Measurements from ENCODE around the gene SSPN.

The SSPN gene

DNA sequence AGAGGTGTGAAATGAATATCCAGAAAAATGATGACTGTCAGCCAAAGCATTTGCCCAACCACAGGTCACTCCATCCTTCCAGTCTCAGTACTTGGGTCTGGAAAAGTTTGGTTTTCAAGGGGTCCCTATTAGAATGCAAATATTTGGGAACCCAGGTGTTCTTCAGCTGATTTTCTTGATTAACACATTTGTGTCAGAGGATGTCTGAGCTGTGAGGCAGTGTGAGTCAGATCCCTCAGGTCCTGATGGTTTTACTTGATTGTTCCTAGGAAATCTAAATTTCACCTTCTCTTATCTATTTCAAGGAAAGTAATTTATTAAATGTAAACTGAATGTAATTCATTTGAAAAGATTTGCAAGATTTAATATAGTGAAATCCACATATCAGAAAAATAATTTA is 71.5 kb downstream of the SSPN start:
- DNase-seq (ENCODE audit: low read depth in 2 of 2) = no peak

DNA sequence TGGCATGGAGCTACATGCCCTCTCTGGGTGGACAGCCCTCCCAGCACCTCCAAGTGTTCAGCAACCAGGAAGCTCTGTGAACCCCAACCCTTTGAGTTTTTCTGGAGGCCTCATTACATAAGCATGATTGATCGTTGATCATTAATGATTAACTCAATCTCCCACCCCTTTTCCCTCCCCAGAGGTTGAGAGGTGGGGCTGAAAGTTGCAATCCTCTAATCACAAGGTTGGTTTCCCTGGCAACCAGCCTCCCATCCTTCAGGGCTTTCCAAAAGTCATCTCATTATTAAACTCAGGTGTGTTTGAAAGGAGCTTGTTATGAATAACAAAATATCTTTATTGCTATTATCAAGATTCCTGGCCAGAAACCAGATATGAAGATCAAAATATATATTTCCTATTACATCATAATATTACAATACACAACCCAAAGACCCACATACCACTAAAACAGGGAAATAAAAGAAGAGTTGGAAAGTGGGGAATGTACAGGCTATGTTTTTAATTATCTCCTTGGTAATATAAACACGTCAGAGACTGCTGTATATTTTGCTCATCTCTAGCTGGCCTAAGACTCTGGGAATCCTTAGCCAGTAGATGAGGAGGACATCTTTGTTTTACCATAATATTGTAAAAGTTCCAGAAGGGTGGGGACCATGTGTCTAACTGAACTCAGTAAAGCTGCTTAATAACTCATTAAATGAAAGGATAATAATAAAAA is 73.6 kb downstream of the SSPN start:
- DNase-seq (ENCODE audit: low read depth in 2 of 2) = no peak

DNA sequence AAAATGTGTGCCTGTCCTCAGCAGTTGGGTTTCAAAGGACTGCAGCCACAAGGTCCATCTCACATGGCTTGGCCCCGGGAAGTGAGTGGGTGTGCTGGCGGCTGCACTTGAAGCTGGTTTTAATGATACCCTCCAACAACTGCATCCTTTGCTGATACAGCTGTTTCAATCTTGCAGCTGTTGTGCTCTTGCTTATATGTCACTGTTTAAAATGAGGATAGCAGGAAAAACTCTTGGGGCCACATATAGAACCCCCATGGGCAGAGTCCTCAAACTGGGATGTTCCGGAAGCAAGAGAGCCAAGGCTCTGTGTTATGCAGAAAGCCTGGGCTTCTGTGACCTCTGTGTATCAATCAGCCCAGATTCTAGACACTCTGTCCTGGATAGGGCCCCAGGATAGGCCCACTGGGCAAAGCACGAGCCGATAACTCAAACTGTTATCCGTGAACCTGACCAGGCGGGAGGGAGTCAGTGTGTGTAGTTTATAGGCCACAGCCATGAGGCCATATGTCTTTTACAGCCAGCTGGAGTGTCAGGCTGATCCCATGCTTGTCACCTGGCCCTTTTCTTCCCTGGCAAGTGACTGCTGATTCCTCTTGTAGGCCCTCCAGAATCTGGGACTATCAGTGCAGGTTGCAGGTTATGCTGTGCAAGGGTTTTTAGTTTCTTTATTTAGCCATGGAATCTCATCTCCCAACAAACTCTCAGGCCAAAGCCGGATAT is 74.3 kb downstream of the SSPN start:
- DNase-seq (ENCODE audit: low read depth in 2 of 2) = no peak

DNA sequence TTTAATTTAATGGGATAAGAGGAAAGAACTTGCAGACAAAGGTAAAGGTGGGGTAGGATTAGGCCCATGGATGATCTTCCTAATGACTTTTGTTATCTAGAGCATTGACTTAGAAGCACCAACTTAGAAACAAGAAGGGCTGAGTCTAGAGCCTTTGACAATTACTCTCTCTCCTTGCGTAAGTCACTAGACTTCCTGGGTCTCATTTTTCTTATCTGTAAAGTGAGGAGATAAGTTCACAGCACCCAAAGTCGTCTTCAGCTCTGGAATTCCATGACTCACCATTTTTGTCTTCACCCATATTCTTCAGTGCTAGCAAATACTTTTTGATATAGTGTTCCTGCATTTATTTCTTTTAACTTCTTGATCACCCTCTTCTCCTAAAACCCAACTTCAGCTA is 75.7 kb downstream of the SSPN start:
- no peak for DNase-seq (ENCODE audit: low read depth in 2 of 2)

DNA sequence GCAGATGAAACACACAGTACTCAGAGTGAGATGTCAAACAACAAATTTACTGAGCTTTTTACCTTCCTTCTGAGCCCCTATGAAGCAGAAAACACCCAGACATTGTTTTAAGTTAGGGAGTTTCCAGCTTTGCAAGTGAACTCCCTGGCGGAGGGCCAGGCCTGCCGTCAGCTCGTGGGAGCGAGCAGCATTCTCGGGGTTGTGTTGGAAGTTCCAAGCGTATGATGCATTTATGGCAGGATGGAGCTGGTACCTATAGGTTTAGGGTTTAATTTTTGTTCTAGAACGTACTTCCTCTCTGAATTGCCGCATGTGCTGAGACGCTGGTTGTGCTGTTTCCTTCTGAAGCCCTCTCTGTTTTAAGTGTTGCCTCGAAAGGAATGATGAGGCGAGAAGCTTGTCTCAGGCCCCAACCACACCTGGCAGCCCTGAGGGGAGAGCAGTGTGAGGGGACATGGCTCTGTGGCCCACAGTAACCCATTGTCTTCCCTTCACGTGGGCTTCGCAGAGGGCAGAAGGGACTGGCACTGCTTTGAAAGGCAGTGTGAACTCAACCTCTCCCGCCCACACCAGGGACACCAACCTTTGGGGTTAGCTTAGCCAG is 76.6 kb downstream of the SSPN start:
- no peak for DNase-seq (ENCODE audit: low read depth in 2 of 2)

DNA sequence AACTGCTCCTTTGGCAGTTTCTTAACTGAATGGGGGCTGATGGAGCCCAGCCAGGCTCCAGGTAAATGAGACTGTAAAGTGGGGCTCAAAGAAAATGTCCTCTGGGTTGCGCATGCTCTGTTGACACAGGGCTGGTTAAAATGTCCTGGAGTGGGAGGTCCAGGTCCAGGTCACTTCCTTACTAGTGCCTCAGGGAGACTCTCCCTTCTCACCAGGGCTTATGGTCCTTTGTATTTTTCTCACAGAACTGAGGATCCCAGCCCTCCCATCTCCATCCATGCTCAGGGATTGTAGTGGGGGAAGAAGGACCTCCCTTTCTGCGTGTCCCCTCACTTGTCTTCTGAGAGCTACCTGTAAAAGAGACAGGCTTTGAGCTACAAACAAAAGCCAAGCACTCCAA is 77.5 kb downstream of the SSPN start:
- DNase-seq (ENCODE audit: low read depth in 2 of 2) = no peak

DNA sequence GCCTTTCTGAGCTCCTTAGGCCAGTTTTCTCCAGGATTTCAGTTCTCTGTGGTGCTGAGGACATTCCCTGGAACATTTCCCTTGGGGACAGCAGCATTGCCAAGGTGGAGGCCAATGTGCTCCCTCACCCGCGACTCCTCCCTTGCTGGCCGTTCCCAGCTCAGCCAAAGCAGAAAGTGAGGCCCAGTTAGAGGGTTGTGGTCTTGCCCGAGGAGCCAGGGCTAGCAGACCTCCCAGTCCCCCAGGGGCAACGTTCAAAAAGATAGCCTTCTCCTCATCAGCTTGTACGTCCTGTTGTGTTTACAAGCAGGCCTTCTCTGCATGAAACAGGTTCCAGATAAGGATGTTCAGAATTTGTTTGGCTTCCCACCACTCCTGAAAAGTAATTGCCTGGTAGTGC is 78.4 kb downstream of the SSPN start:
- no peak for DNase-seq (ENCODE audit: low read depth in 2 of 2)

DNA sequence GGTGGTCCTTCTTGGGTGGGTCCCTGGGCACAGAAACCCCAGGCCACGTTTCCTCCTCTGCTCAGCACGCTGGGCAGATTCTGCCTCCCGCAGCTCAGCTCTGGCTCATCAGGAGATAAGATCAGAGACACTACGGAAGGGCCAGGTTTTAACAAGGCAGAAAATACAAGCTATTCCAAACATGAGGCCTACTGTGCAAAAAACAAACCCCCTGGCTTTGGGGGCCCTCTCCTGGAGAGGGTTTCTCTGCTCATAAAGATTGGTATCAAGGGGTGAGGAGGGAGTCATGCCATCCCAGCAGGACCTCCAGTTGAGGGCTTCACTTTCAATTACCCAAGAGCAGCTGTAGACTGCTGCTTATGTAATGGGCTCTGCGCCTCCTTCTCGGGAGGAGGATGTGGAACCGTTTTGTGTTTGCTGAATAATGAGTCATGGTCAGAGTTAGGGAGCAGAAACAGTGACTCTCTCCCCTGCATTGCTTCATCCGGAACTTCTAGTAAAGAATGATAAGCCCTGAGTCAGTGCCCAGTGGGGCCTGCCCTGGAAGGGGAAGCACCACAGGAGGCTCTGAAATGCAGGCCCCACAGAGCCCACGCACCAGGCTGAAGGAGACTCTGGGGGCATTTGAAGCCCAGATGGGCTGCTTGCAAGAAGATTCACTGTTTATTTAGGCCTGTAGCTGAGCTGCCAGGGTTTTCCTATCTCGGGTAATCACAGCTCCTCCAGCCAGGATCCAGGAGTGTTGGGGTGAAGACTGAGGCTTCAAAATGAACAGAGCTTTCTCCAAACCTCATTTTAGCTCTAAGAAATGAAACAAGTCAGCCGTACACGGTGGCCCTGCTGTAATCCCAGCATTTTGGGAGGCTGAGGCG is 79.3 kb downstream of the SSPN start:
- DNase-seq (ENCODE audit: low read depth in 2 of 2) = no peak

DNA sequence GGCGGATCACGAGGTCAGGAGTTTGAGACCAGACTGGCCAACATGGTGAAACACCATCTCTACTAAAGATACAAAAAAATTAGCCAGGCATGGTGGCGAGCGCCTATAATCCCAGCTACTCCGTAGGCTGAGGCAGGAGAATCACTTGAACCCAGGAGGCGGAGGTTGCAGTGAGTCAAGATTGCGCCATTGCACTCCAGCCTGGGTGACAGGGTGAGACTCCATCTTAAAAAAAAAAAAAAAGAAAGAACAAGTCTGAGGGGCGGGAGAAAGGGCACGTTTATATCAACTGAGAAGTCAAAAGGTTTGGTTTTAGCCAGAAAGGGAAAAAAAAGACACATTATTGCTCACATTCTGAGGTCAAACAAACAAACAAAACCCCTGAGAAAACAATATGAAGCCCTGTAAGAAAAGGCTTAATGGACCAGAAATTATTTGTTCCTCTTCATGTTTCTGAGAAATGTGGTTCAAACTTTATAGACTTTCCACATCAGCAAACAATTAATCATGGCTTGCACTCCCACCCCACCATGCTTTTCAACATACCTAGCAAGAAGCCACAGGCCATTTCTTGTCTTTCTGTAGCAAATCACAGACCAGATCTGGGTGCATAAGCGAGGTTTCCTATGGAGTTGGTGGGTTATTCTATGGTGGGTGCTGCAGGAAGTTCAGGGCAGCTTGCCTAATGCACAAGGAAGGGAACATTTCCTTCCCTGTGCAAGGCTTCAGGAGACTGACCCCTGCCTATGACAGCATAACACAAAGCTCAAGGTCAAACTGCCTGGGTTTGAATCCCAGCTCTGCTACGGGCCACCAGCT is 80.1 kb downstream of the SSPN start:
- DNase-seq (ENCODE audit: low read depth in 2 of 2) = no peak

DNA sequence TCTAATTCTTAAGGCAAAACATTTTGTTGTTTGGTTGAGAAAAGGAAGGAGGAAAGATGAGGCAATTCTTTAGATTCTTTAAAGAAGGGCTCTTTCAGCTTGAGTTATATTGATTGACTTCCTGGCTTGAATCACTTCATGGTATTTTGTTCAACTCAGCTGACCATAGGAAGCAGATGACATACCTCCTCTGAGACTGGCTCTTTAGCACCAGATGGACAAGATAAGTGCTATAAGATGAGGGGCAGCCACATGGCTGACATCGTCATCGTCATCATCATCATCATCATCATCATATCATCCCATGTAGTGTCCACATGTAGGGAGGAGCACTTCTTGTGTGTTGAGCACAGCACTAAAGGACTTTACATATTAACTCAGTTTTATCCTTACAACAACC is 81.3 kb downstream of the SSPN start:
- no peak for DNase-seq (ENCODE audit: low read depth in 2 of 2)

DNA sequence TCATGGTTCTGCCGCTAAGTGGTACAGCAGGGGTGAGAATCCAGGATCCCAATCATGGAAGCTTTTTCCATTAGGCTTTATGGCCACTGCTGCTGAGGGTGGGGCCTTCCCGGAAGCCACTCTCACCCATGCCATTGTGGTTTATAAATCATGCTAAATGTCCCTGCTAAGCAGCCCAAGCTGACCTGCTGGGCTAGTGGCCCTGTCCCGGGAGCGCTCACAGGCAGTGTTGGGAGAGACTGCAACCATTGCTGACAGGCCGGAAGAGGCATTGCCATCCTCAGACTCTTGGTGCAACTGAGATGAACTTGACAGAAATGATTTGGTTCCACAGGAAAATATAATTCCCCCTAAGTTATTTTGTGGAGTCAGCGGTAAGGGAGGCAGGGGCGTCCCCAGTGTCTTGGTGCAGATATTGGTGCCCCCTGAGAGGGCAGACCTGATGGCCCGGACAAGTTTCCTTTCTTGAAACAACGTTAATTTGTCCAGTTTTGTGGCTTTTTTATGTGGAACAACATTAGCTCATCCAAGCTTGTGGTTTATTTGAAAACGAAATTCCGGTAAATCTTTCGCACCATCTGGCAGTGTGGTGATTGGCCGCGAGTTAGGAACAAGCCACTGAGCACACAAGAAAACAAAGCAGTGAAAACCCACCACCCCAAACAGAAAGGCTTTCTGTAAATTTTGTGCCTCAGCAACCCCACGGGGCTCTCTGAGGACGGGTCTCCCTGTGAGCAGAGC is 82.3 kb downstream of the SSPN start:
- no peak for DNase-seq (ENCODE audit: low read depth in 2 of 2)

DNA sequence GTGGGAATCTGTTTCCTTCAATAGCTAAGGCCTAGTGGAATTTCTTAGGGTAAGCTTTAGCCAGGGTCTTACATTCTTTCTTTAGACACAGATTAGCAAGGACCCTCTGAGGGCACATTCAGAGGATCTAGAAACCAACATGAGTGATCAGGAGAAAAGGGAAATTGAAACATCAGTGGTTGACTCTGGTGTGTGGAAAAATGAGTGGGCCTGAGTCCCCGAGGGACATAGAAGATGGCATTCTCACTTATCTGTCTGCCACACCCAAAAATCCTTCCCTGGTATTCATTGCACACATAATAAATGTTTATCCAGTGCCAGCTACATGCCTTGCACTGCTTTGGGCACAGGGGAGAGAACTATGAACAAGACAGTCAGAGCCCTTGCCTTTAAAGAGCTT is 82.9 kb downstream of the SSPN start:
- DNase-seq (ENCODE audit: low read depth in 2 of 2) = no peak

DNA sequence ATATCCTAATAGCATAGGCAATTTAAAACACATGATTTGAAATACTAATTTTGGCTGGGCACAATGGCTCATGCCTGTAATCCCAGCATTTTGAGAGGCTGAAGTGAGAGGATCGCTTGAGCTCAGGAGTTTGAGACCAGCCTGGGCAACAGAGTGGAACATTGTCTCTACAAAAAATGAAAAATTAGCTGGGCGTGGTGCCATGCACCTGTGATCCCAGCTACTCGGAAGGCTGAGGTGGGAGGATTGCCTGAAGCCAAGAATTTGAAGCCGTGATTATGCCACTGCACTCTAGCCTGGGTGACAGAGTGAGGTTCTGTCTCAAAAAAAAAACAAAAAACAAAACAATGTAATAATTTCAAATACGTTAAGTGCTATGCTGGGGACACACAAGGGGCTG is 83.3 kb downstream of the SSPN start:
- no peak for DNase-seq (ENCODE audit: low read depth in 2 of 2)

DNA sequence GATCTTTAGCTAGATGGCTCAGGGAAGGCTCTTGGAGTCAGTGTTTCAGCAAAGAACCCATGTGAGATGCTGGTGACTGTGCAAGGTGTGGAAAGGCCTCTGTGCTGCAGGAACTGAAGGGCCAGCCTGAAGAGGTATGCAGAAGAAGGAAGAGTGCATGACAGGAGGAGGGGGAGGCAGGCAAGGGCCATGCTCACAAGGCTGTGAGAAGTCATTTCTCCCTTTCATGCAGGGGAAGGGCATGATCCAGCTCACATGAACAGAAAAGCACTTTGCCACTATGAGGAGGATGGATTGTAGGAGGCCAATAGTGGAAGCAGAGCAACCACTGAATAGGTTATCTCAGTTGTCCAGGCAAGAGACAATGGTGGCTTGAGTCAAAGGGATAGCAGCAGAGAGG is 83.7 kb downstream of the SSPN start:
- DNase-seq (ENCODE audit: low read depth in 2 of 2) = no peak

DNA sequence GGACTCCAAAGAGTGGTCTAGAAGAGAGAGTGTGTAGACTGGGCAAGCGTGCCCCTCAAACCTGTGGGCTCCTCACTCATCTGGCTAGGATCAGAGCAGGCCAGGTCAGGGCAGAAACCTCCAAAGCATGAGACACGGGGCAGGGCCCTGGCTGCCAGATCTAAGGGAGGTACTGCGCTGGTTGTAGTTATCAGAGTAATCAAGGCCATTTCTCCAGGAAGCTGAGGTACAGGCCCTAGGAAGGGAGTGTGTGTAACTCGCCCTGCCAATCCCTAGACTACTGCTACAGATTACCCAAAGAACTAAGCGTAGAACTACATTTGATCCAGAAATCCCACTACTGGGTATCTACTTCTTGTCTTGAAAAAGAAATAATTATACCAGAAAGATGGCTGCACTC is 84.5 kb downstream of the SSPN start:
- no peak for DNase-seq (ENCODE audit: low read depth in 2 of 2)

DNA sequence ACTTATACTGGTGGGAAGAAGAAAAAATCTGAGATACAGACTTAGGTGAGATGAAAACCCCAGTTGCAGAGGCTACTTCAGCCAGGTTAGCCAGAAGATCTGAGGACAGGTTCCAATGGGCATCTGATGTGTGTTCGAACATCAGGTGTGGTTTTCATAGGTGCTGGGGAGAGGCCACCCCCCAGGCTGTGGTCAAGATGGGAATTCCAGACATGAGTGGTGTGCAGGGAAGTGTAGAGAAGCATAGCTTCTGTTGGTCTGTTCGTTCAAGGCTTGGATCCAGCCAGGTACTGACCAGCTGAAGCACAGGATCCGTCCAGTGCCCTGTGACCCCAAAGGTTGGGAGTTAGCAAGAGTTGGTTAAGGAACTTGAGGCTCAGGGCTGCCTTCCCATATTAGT is 85.5 kb downstream of the SSPN start:
- no peak for DNase-seq (ENCODE audit: low read depth in 2 of 2)

DNA sequence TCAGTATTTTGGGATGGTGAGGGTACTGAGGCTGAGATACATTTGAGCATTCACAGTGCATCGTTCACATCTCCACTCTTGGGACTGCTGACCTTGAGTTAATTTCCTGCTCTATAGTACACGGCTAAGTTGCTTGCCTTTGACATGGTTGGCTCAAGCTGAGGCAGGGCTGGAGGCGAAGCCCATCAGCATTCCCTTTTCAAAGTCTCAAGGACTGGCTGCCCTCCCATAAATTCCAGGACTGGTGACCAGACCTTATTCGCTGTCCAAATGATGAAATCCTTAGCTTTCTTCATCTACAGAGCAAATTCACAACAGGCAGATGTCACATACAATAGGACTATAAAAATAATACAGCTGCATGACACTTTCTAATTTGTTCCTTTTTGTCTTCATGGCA is 85.9 kb downstream of the SSPN start:
- no peak for DNase-seq (ENCODE audit: low read depth in 2 of 2)

DNA sequence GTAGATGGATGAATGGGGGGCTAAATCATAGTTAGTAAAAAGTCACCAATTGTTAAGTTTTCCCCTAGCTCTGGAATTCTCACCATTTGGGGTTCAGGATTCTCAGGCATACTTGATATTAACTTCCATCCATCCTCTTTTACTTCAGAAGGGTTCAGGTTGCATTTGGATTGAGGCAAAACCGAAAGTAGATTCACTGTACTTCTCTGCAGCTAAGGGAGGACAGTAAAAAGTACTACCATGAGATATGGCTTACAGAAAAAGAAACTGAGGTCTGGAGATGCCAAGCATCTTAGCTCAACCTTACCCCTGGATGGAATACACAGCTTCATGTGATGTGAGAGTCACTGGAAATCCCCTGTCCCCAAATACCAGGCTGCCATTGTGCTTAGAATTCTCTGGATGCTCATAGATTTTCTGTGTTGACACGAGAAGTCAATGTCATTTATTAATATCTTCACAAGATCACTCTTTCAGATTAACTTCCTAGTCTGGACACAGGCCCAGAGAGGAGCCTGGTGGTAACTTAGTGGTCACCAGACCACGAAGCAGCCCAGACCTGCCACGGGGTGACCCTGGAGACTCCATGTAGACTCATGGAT is 87.1 kb downstream of the SSPN start:
- no peak for DNase-seq (ENCODE audit: low read depth in 2 of 2)

DNA sequence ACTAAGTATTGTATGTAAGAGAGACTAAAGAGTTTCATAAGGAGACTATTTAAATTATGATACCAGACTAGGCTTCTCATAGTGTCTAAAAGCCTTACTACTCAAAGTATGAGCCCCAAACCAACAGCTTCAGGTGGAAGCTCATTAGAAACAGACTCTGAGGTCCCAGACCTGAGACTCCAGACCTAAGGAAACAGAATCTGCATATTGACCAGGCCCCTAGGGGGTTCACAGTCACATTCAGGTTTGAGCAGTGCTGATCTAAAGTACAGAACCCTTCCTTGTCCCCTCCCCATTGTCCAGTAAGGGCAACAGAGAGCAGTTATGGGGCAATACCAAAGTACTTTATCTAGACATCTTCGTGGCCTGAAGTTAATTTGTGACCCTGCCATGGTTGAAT is 87.7 kb downstream of the SSPN start:
- DNase-seq (ENCODE audit: low read depth in 2 of 2) = no peak

DNA sequence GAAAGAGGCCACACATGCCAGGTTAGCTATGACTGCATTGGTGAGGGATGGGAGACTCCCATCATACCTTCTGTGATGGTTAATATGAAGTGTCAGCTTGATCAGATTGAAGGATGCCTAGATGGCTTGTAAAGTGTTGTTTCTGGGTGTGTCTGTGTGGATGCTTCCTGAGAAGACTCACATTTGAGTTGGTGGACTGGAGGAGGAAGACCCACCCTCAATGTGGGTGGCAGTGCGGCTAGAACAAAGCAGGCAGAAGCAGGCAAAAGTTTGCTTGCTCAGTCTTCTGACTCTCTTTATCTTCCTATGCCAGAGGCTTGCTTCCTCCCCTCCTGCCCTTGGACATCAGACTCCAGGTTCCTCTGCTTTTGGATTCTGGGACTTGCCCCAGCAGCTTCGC is 88.2 kb downstream of the SSPN start:
- DNase-seq (ENCODE audit: low read depth in 2 of 2) = no peak
